Lower lobe of right lung (tissue), 2 donors: ENCODE results near the gene GNG11. TPM values are rescaled to one million over a fixed set of nuclear protein-coding genes. Genes with fewer than 3 reads are reported as not detected.

Experiments used
- ATAC-seq, 2 donors: fragments of 200-7000 bp; cut with Tn5 transposase; one replicate each; pipeline ENCODE4 v1.9.1; 2020 to 2022; ENCODE audit warnings: mild to moderate bottlenecking in 2 of 2, moderate library complexity in 2 of 2
- DNase-seq: peaks from one replicate; pipeline ENCODE4 v3.0.0-alpha.2; 2020
- H3K27ac ChIP-seq: fragments of 200-600 bp; one replicate; pipeline ENCODE4 v1.8.0; 2022
- H3K27me3 ChIP-seq: fragments of 200-600 bp; one replicate; pipeline ENCODE4 v1.8.0; 2022; ENCODE audit warnings: low read depth
- H3K36me3 ChIP-seq: fragments of 200-600 bp; one replicate; pipeline ENCODE4 v1.8.0; 2022; ENCODE audit warnings: mild to moderate bottlenecking
- H3K4me1 ChIP-seq: fragments of 200-600 bp; one replicate; pipeline ENCODE4 v1.8.0; 2022
- H3K4me3 ChIP-seq: fragments of 200-600 bp; one replicate; pipeline ENCODE4 v1.8.0; 2022; ENCODE audit warnings: mild to moderate bottlenecking
- H3K9me3 ChIP-seq: fragments of 200-600 bp; one replicate; pipeline ENCODE4 v1.8.0; 2022
- intact Hi-C: fragments of 100-400 bp; cut with DNase I; formaldehyde crosslinking; loops from one replicate; pipeline ENCODE4 v1.11.0; 2022
- total RNA-seq: library from RNA; stranded (reverse); fragmentation: NEBNext Ultra II Directional; extraction: Animal tissue kit (Norgen Biotek cat#: 25700); gene quantifications from one replicate; pipeline ENCODE4 v1.2.1, GENCODE V29; 2021
- TF ChIP-seq, protein P1 (sequence below): fragments of 200-600 bp; IDR thresholded peaks from one replicate; pipeline ENCODE4 v1.8.0; 2022; ENCODE audit warnings: antibody characterized with exemption, mild to moderate bottlenecking
- donor health status: DM: no; HTN: yes; CAD: no; lungs with severe emphysema.

Gene GNG11
- total RNA-seq, 1 donor from 2014 or later = 23.2 TPM

DNA sequence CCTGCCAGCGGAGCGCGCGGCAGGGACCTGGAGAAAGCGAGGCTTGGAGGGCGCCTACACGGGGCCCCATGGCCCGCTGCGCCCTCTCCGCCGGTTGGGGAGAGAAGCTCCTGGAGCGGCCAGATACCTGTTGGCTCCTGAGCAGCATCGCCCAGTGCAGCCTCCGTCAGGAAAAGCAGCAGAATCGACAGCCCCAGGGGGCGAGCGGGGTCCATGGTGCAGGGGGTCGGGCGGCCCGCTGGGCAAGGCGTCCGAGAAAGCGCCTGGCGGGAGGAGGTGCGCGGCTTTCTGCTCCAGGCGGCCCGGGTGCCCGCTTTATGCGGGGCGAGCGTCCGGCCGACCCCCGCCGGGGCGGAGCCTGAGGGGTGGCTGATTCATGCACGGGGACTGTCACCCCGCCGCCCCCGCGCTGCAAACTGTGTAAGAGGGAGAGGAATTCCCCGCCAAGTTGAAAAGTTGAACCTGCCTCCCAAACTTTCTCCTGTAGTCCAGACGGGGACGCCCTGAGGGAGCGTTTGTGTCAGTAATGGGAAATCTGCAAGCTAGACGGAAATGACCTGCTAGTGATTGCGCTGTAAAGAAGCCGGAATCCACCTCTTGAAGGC is 31.0 kb upstream of the GNG11 start, which contains the start of gene TFPI2:
TFPI2 (minus strand) TSS at position 290 of the 605 bp plus-strand sequence; CDS start at position 215, 75 bp downstream.
- H3K9me3 ChIP-seq = no peaks in the 10 kb centered on the region
- intact Hi-C loops = no loop called here
- peak within 1 kb of the TSS; percentile 58 for H3K4me3 ChIP-seq
- ATAC-seq = peak; percentile 69 to 73
- H3K4me1 ChIP-seq = peaks cover 23% of the 10 kb centered on the region
- H3K27ac ChIP-seq = no peak within 1 kb of the TSS
- peak; percentile 42 for DNase-seq
- no peaks in the 10 kb centered on the region for H3K36me3 ChIP-seq
- peaks cover 13% of the 10 kb centered on the region for H3K27me3 ChIP-seq
- TF ChIP-seq, protein P1, sequence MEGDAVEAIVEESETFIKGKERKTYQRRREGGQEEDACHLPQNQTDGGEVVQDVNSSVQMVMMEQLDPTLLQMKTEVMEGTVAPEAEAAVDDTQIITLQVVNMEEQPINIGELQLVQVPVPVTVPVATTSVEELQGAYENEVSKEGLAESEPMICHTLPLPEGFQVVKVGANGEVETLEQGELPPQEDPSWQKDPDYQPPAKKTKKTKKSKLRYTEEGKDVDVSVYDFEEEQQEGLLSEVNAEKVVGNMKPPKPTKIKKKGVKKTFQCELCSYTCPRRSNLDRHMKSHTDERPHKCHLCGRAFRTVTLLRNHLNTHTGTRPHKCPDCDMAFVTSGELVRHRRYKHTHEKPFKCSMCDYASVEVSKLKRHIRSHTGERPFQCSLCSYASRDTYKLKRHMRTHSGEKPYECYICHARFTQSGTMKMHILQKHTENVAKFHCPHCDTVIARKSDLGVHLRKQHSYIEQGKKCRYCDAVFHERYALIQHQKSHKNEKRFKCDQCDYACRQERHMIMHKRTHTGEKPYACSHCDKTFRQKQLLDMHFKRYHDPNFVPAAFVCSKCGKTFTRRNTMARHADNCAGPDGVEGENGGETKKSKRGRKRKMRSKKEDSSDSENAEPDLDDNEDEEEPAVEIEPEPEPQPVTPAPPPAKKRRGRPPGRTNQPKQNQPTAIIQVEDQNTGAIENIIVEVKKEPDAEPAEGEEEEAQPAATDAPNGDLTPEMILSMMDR = no peak

DNA sequence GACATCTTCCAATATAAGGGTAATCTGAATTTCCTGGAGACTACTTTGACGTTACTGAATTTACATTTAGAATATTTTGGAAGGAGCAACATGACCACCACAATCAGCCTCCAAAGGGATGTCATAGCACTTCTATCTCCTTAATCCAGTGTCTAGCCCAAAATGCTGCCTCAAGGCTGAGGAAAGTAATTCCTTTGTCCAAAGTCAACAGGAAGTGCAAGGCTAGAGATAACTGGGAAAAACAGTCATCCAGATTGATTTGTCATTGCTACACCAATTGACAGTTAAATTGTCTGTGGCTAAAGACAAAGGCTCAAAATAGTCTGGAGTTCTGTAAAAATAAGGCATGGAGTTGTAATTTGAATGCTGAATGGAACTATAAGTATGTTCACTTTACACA is 27.1 kb upstream of the GNG11 start:
- peaks cover 13% of the 10 kb centered on the region for H3K27me3 ChIP-seq
- DNase-seq (no peak), ATAC-seq (no peak)
- no peaks in the 10 kb centered on the region for H3K36me3 ChIP-seq
- intact Hi-C loops = no loop called here
- no peak overlapping the region for H3K4me3 ChIP-seq
- H3K27ac ChIP-seq = no peak overlapping the region
- no peaks in the 10 kb centered on the region for H3K9me3 ChIP-seq
- TF ChIP-seq, protein P1 = no peak
- peaks cover 23% of the 10 kb centered on the region for H3K4me1 ChIP-seq

DNA sequence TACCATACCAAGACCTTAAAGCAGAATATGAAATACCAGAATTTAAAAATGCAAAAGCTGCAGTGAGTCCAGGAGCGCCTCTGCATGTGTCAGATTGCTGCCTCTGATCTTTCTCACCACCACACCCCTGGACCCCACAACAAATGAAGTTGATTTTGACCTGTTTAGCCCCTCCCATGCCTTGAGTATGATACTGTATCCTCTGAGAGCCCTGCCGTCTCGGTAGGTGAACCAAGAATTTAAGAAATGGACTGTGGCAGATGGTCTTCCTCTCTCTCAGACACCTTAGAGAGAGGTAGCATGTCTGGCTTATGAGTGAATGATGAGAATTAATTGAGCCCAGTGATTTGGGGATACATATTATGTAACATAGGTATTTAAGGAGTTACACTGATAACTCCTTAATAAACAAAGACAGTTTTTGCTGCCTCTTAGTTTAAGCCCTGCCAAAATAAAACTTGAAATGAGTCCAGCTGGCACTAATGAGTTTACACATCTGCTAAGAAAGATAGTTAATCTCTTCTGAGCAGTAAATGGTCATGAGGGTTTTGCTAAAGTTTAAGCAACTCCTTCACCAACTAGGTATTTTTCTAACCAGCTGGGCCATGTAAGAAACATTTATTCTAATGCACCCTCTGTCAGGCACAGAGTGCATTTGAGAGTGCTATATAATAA is 26.4 kb upstream of the GNG11 start:
- Histone ChIP-seq H3K27me3 (peaks cover 7% of the 10 kb centered on the region), H3K27ac (no peak overlapping the region), H3K9me3 (no peaks in the 10 kb centered on the region), H3K4me1 (peaks cover 19% of the 10 kb centered on the region), H3K4me3 (no peak overlapping the region), H3K36me3 (no peaks in the 10 kb centered on the region)
- intact Hi-C loops = no loop called here
- ATAC-seq = no peak
- TF ChIP-seq, protein P1 = no peak
- DNase-seq = no peak

- no peaks in the 10 kb centered on the region for H3K9me3 ChIP-seq
- ATAC-seq (no peak), DNase-seq (no peak)
- no peak overlapping the region for H3K27ac ChIP-seq
- H3K4me3 ChIP-seq = no peak overlapping the region
- H3K36me3 ChIP-seq = no peaks in the 10 kb centered on the region
- H3K27me3 ChIP-seq = no peaks in the 10 kb centered on the region
- peaks cover 10% of the 10 kb centered on the region for H3K4me1 ChIP-seq
- TF ChIP-seq, protein P1 = no peak
- intact Hi-C loops = no loop called here
These were observed 25.5 kb upstream of the GNG11 start for GRCh38 chr7:93895859-93896600.

- Histone ChIP-seq H3K4me1 (peaks cover 10% of the 10 kb centered on the region), H3K27me3 (no peaks in the 10 kb centered on the region), H3K36me3 (no peaks in the 10 kb centered on the region), H3K27ac (no peak overlapping the region), H3K4me3 (no peak overlapping the region), H3K9me3 (no peaks in the 10 kb centered on the region)
- intact Hi-C loops = no loop called here
- ATAC-seq (no peak), DNase-seq (no peak)
- TF ChIP-seq, protein P1 = no peak
These were observed 23.9 kb upstream of the GNG11 start for GRCh38 chr7:93897680-93898079.
